Nephron (organoid): ENCODE measurements around the gene BAZ1A.

Experiments
- H3K27ac Mint-ChIP-seq, 3 experiments: 2 replicates each; pipeline ENCODE4 v1.8.0; 2020; ENCODE audit warnings: mixed read lengths in 3 of 3, mild to moderate bottlenecking in 2 of 3, moderate library complexity in 1 of 3
- H3K27me3 Mint-ChIP-seq: 2 replicates; pipeline ENCODE4 v1.8.0; 2021; ENCODE audit warnings: low read depth, mild to moderate bottlenecking, moderate library complexity, mixed read lengths
- H3K36me3 Mint-ChIP-seq: 2 replicates; pipeline ENCODE4 v1.8.0; 2020; ENCODE audit warnings: low read depth, mixed read lengths
- H3K4me1 Mint-ChIP-seq: 2 replicates; pipeline ENCODE4 v1.8.0; 2020; ENCODE audit warnings: mixed read lengths
- H3K4me3 Mint-ChIP-seq, 3 experiments: 2 replicates each; pipeline ENCODE4 v1.8.0; 2020; ENCODE audit warnings: mild to moderate bottlenecking in 3 of 3, mixed read lengths in 3 of 3, moderate library complexity in 2 of 3
- H3K9me3 Mint-ChIP-seq: 2 replicates; pipeline ENCODE4 v1.8.0; 2020; ENCODE audit warnings: mixed read lengths
- CTCF ChIP-seq, 3 experiments: fragments of 200-600 bp; sonication (generic); IDR thresholded peaks; one replicate each; pipeline ENCODE4 v1.5.0; 2021; ENCODE audit warnings: antibody characterized with exemption in 3 of 3; ENCODE audit not compliant: unreplicated experiment in 3 of 3

BAZ1A gene

GRCh38 chr14:34711796-34712712 lies 163.1 kb downstream of the BAZ1A start:
- no peaks in the 10 kb centered on the region for H3K9me3 Mint-ChIP-seq
- peaks cover 51% of the 10 kb centered on the region for H3K4me1 Mint-ChIP-seq
- H3K4me3 Mint-ChIP-seq, result peak overlapping the region; percentile 49 to 98 (median 90)
- peak overlapping the region; percentile 47 to 97 (median 90) for H3K27ac Mint-ChIP-seq
- peaks cover 12% of the 10 kb centered on the region for H3K36me3 Mint-ChIP-seq
- TF ChIP-seq CTCF (IDR thresholded peaks at IDR 0.05; ENCODE audit: unreplicated experiment in 3 of 3), result no peak
- H3K27me3 Mint-ChIP-seq, result peaks cover 1% of the 10 kb centered on the region

GRCh38 chr14:34711169-34711568 lies 164.0 kb downstream of the BAZ1A start:
- Mint-ChIP-seq H3K36me3 (peaks cover 12% of the 10 kb centered on the region), H3K4me3 (peak overlapping the region in 2 of 3 experiments; percentile 90 to 98), H3K27me3 (no peaks in the 10 kb centered on the region), H3K9me3 (no peaks in the 10 kb centered on the region), H3K27ac (peak overlapping the region; percentile 83 to 97 (median 90)), H3K4me1 (peaks cover 54% of the 10 kb centered on the region)
- no peak for TF ChIP-seq CTCF (IDR thresholded peaks at IDR 0.05; ENCODE audit: unreplicated experiment in 3 of 3)

GRCh38 chr14:34710744-34711143 lies 164.4 kb downstream of the BAZ1A start:
- Mint-ChIP-seq H3K27ac (peak overlapping the region; percentile 83 to 97 (median 90)), H3K36me3 (peaks cover 12% of the 10 kb centered on the region), H3K4me3 (peak overlapping the region in 2 of 3 experiments; percentile 16 to 52), H3K9me3 (no peaks in the 10 kb centered on the region), H3K4me1 (peaks cover 50% of the 10 kb centered on the region), H3K27me3 (no peaks in the 10 kb centered on the region)
- TF ChIP-seq CTCF (IDR thresholded peaks at IDR 0.05; ENCODE audit: unreplicated experiment in 3 of 3), result no peak

- Mint-ChIP-seq H3K4me1 (peaks cover 43% of the 10 kb centered on the region), H3K27me3 (no peaks in the 10 kb centered on the region), H3K4me3 (peak overlapping the region in 2 of 3 experiments; percentile 40 to 58), H3K9me3 (no peaks in the 10 kb centered on the region), H3K27ac (peak overlapping the region; percentile 83 to 97 (median 86)), H3K36me3 (peaks cover 12% of the 10 kb centered on the region)
- TF ChIP-seq CTCF (IDR thresholded peaks at IDR 0.05; ENCODE audit: unreplicated experiment in 3 of 3), result no peak
Measured at GRCh38 chr14:34710006-34710405, 165.2 kb downstream of the BAZ1A start.

- Mint-ChIP-seq H3K27me3 (no peaks in the 10 kb centered on the region), H3K4me1 (peaks cover 30% of the 10 kb centered on the region), H3K27ac (peak overlapping the region in 2 of 3 experiments; percentile 29 to 42), H3K4me3 (no peak overlapping the region), H3K36me3 (peaks cover 4% of the 10 kb centered on the region), H3K9me3 (no peaks in the 10 kb centered on the region)
- TF ChIP-seq CTCF (IDR thresholded peaks at IDR 0.05; ENCODE audit: unreplicated experiment in 3 of 3), result no peak
Measured at GRCh38 chr14:34707722-34708121, 167.4 kb downstream of the BAZ1A start.
